ENCODE data around the gene F8.

- TF ChIP-seq EZH2 (IDR thresholded peaks at IDR 0.05) = no peak
- TF ChIP-seq POLR2AphosphoS5 (IDR thresholded peaks at IDR 0.05; ENCODE audit: borderline replicate concordance, low read depth, low read length) = no peak
These were observed 60.6 kb downstream of the F8 start for GRCh38 chrX:154961947-154962346.

Measured in SK-N-MC (cell line).